RWPE2 (cell line): ENCODE results near the gene FER1L5.

Source experiments
- ATAC-seq: fragments of 200-7000 bp; cut with Tn5 transposase; 3 replicates; pipeline ENCODE4 v1.9.1; 2021; ENCODE audit warnings: low read depth
- DNase-seq: peaks from one replicate; pipeline ENCODE4 v3.0.0-alpha.2; 2020; ENCODE audit warnings: low spot score
- H3K27ac ChIP-seq: fragments of 450-650 bp; 2 replicates; pipeline ENCODE4 v1.5.1; 2017; ENCODE audit warnings: mild to moderate bottlenecking; ENCODE audit not compliant: poor library complexity, severe bottlenecking
- H3K27me3 ChIP-seq: fragments of 250-450 bp; sonication (Bioruptor Pico); 2 replicates; pipeline ENCODE4 v1.5.1; 2021; ENCODE audit warnings: mild to moderate bottlenecking, moderate library complexity; ENCODE audit not compliant: insufficient read depth, poor library complexity, severe bottlenecking
- H3K36me3 ChIP-seq: fragments of 250-450 bp; sonication (Bioruptor Pico); 2 replicates; pipeline ENCODE4 v1.5.1; 2020; ENCODE audit warnings: low read depth, mild to moderate bottlenecking, moderate library complexity
- H3K4me1 ChIP-seq: fragments of 250-450 bp; sonication (Bioruptor Pico); 2 replicates; pipeline ENCODE4 v1.5.1; 2021; ENCODE audit warnings: mild to moderate bottlenecking, moderate library complexity; ENCODE audit not compliant: insufficient read depth, poor library complexity, severe bottlenecking
- H3K4me3 ChIP-seq: fragments of 250-450 bp; sonication (Bioruptor Pico); 2 replicates; pipeline ENCODE4 v1.5.1; 2021; ENCODE audit warnings: mild to moderate bottlenecking, moderate library complexity; ENCODE audit not compliant: severe bottlenecking
- H3K9me3 ChIP-seq: fragments of 250-450 bp; sonication (Bioruptor Pico); 2 replicates; pipeline ENCODE4 v1.5.1; 2021; ENCODE audit warnings: mild to moderate bottlenecking, moderate library complexity; ENCODE audit not compliant: severe bottlenecking
- CTCF ChIP-seq: fragments of 450-650 bp; IDR thresholded peaks from one replicate; pipeline ENCODE4 v1.5.1; 2017; ENCODE audit warnings: mild to moderate bottlenecking, moderate library complexity; ENCODE audit not compliant: poor library complexity, severe bottlenecking

FER1L5 gene

DNA sequence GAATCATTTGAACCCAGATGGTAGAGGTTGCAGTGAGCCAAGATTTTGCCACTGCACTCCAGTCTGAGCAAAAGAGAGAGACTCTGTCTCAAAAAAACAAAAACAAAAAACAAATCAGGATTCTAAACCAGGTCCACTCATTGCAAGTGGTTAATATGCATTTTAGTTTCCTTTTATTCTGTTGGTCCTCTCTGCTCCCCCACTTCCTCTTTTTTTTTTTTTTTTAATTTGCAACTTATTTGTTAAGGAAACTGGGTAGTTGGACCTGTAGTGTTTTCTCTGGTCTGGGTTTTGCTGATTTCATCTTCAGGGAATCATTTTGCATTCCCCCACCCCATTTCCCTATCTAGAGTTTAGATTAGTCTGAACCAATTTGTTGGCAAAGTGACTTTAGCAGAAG lies 14.0 kb downstream of the FER1L5 start:
- no peak for TF ChIP-seq CTCF
- Histone ChIP-seq H3K4me1 (no peaks in the 10 kb centered on the region), H3K27me3 (no peaks in the 10 kb centered on the region), H3K9me3 (no peaks in the 10 kb centered on the region), H3K4me3 (no peak overlapping the region), H3K27ac (no peak overlapping the region), H3K36me3 (no peaks in the 10 kb centered on the region)
- ATAC-seq = no peak
- DNase-seq = no peak

DNA sequence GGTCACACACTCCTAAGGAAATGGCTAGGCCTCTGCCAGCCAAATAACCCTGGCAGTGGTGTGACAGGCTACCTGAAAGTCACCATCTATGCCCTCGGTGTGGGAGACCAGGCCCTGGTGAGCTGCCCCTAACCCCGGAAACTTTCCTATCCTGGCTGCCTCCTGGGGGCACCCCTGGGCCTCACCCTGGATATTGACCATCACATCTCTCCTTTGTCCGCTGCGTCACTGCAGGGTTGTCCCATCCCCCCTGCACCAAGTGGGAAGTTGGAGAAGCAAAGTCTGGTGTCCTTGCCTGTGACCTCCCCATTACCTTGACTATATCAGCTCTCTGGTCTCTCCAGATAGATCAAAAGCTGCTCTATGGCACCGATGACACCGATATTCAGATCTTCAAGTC lies 18.8 kb downstream of the FER1L5 start:
- Histone ChIP-seq H3K36me3 (no peaks in the 10 kb centered on the region), H3K9me3 (no peaks in the 10 kb centered on the region), H3K4me1 (peaks cover 11% of the 10 kb centered on the region), H3K27me3 (no peaks in the 10 kb centered on the region), H3K4me3 (no peak overlapping the region), H3K27ac (no peak overlapping the region)
- DNase-seq (no peak), ATAC-seq (no peak)
- TF ChIP-seq CTCF = no peak

DNA sequence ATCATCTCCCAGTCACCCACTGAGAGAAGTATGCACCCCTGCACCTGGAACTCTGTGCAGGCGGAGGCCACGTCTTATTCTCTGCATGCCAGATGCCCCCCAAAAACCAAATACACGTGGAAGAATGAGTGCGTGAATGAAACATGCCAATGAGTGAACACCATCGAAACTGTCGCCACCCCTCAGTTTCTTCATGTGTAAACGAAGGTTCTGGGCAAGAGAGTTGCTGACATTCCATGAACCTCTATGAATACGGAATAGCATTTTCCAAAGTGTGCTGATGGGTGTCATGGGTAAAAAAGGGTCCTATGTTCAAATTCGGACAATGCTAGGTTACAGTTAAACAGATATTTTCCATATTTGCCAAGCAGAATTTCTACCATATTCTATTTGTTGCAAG lies 19.8 kb downstream of the FER1L5 start:
- no peaks in the 10 kb centered on the region for H3K27me3 ChIP-seq
- H3K4me3 ChIP-seq = no peak overlapping the region
- H3K9me3 ChIP-seq = no peaks in the 10 kb centered on the region
- H3K27ac ChIP-seq = no peak overlapping the region
- DNase-seq (no peak), ATAC-seq (no peak)
- TF ChIP-seq CTCF = no peak
- H3K4me1 ChIP-seq = peaks cover 11% of the 10 kb centered on the region
- H3K36me3 ChIP-seq = no peaks in the 10 kb centered on the region

- Histone ChIP-seq H3K27ac (no peak overlapping the region), H3K36me3 (no peaks in the 10 kb centered on the region), H3K4me3 (no peak overlapping the region), H3K4me1 (peaks cover 11% of the 10 kb centered on the region), H3K9me3 (no peaks in the 10 kb centered on the region), H3K27me3 (no peaks in the 10 kb centered on the region)
- DNase-seq (no peak), ATAC-seq (no peak)
- TF ChIP-seq CTCF = no peak
Measured at GRCh38 chr2:96663177-96663576, 20.6 kb downstream of the FER1L5 start.

DNA sequence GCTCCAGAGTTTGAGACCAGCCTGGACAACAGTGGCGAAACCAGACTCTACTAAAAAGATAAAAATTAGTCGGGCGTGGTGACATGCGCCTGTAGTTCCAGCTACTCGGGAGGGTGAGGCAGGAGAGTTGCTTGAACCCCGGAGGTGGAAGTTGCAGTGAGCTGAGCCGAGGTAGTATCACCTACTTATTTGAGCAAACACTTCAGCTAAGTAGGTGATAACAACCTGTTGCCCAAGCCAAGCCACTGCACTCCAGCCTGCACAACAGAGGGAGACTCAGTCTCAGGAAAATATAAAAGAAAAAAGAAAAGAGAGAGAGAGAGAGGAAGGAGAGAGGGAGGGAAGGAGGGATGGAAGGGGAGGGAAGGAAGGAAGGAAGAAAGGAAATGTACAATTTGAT lies 21.3 kb downstream of the FER1L5 start:
- no peak for DNase-seq
- no peak for ATAC-seq
- Histone ChIP-seq H3K27ac (no peak overlapping the region), H3K4me3 (no peak overlapping the region), H3K9me3 (no peaks in the 10 kb centered on the region), H3K27me3 (no peaks in the 10 kb centered on the region), H3K4me1 (peaks cover 11% of the 10 kb centered on the region), H3K36me3 (no peaks in the 10 kb centered on the region)
- no peak for TF ChIP-seq CTCF
